Measurements from ENCODE around the gene COBL. TPM values are rescaled to one million over a fixed set of nuclear protein-coding genes. Genes with fewer than 3 reads are reported as not detected.

COBL gene
- total and polyA plus RNA-seq, 9 of the 15 experiments (the other 6 are each of a cell fraction or from before 2014, with no cell fraction given) = 0.01 to 2.4 (median 0.09) TPM; not detected in 3

DNA sequence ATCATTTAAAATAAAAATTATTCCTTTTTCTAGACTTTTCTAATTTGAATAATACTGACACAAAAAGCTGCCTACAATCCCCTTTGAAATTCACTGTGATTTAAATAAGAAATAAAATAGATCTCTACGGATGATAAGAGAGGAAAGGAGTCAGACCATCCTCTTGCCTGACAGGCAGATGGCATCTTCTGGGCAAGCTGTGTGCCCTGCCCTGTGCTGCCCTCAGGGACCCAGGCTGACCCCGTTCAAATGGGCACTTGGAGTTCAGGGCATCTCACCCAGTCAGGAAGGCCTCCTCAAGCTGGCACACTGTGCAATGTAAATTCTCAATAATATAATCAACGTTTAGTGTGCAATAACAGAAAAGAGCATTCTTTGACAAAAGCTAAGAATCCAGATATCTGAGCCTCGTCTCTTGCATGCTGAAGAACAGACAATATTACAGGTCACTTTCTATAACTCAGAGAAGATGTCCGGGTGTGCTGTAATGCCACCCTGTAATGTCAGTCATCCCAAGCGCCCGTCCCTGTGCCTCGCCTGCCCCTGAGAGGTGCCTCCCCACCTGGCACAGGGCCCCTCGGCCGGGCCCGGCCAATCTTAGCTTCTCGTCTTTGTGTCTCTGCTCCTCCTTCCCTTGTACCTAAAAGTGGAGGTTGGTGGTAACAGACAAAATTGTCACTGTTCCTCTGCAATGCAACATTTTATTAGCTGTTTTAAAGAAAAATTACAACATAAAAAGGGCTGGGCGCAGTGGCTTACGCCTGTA is 263.3 kb downstream of the COBL start:
- intact Hi-C loops (cut with micrococcal nuclease) (no loop called here), in situ Hi-C loops (cut with MboI) (no loop called here)
- H3K4me3 ChIP-seq = no peak overlapping the region
- no peaks in the 10 kb centered on the region for H3K9me3 ChIP-seq (replicated peaks; ENCODE audit: control insufficient read depth, insufficient read depth, low read depth, low read length)
- TF ChIP-seq, protein P1, sequence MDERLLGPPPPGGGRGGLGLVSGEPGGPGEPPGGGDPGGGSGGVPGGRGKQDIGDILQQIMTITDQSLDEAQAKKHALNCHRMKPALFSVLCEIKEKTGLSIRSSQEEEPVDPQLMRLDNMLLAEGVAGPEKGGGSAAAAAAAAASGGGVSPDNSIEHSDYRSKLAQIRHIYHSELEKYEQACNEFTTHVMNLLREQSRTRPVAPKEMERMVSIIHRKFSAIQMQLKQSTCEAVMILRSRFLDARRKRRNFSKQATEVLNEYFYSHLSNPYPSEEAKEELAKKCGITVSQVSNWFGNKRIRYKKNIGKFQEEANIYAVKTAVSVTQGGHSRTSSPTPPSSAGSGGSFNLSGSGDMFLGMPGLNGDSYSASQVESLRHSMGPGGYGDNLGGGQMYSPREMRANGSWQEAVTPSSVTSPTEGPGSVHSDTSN (CRISPR knock-in tag; IDR thresholded peaks at IDR 0.05; ENCODE audit: low read depth) = no peak
- TF ChIP-seq, protein P1 (tag; conservative IDR thresholded peaks at IDR 0.05; ENCODE audit: low read depth) = no peak
- TF ChIP-seq PHTF2 (CRISPR knock-in tag; IDR thresholded peaks at IDR 0.05) = no peak
- TF ChIP-seq MEIS2 (IDR thresholded peaks at IDR 0.05; ENCODE audit: partially characterized antibody) = no peak
- no peak for TF ChIP-seq ZBED1 (IDR thresholded peaks at IDR 0.05)
- TF ChIP-seq NFATC3 (IDR thresholded peaks at IDR 0.05) = no peak
- no peak for TF ChIP-seq STAT5A (IDR thresholded peaks at IDR 0.05; ENCODE audit: borderline replicate concordance, low read length)
- TF ChIP-seq RBM39 (optimal IDR thresholded peaks at IDR 0.05; ENCODE audit: low read depth, low read length) = no peak
- TF ChIP-seq SREBF1 (IDR thresholded peaks at IDR 0.05; ENCODE audit: borderline replicate concordance, low read depth, low read length) = no peak
- no peaks in the 10 kb centered on the region for H3K9me1 ChIP-seq (ENCODE audit: control insufficient read depth, insufficient read depth, low read length)
- DNase-seq (ENCODE audit: extremely low read depth in 1 of 4, low spot score in 3 of 4) (no peak), ATAC-seq (no peak), FAIRE-seq (no peak)
- CTCF ChIA-PET (ENCODE audit: low intra/inter-chr PET ratio) = interaction anchor here (0.6 kb wide), 1 partner anchor 18 kb away, joined by 3 read pairs; no protein-coding TSS in a partner anchor
- H3K4me1 ChIP-seq (replicated peaks in 1 of 2; ENCODE audit: control insufficient read depth in 2 of 2, insufficient read depth in 2 of 2, low read length in 2 of 2) = 0 out of 5 replicates have a peak, but pooled peaks cover 0 to 2% of the 10 kb centered on the region in 2 experiments
- H3K79me2 ChIP-seq (ENCODE audit: control insufficient read depth, insufficient read depth, low read length) = no peaks in the 10 kb centered on the region
- POLR2A ChIA-PET = interaction anchor here (0.9 to 1.9 kb wide), 3 partner anchors 15 to 611 kb away, joined by 3 to 5 read pairs (median 5); no protein-coding TSS in a partner anchor
- H3K4me2 ChIP-seq (ENCODE audit: insufficient read depth, low read length) = no peak overlapping the region
- H3K27ac ChIP-seq (ENCODE audit: extremely low read depth, low read depth, low read length) = no peak overlapping the region
- H2AFZ ChIP-seq (ENCODE audit: low read depth, low read length) = no peak overlapping the region
- H3K9ac ChIP-seq (ENCODE audit: insufficient read depth in 1 of 2, low read depth in 2 of 2, low read length in 2 of 2) = no peak overlapping the region
- no peaks in the 10 kb centered on the region for H3K36me3 ChIP-seq (ENCODE audit: control insufficient read depth, insufficient read depth, low read length)
- peaks cover 3% of the 10 kb centered on the region; the same call in 1 of the 2 replicates for H4K20me1 ChIP-seq (replicated peaks; ENCODE audit: control insufficient read depth, insufficient read depth, low read length)
- BruUV-seq (replicated peaks) = no TSS peak
- 2% methylated on average over 14 of the region's 14 CpGs for WGBS (ENCODE audit: insufficient coverage, low coverage, missing lambda C conversion rate)
- H3K27me3 ChIP-seq (ENCODE audit: control insufficient read depth in 2 of 2, insufficient read depth in 2 of 2, low read length in 2 of 2) = peaks cover 17 to 27% of the 10 kb centered on the region in 2 experiments; a peak in 4 of 5 replicates
